Neural progenitor cell (in vitro differentiated cells): ENCODE measurements around the gene GRIK5. TPM values are rescaled to one million over a fixed set of nuclear protein-coding genes. Genes with fewer than 3 reads are reported as not detected.

Experiments
- DNase-seq: peaks from one replicate; pipeline ENCODE4 v3.0.0-alpha.2; 2016; ENCODE audit warnings: low spot score
- H2AFZ ChIP-seq: fragments of 200-600 bp; sonication (generic); replicated peaks from 2 replicates; pipeline ENCODE4 v1.6.1; 2016; ENCODE audit warnings: antibody characterized with exemption
- H3F3A ChIP-seq: fragments of 200-600 bp; sonication (generic); 2 replicates; pipeline ENCODE4 v1.6.1; 2016; ENCODE audit warnings: antibody characterized with exemption, low read depth
- H3K27ac ChIP-seq: fragments of 200-600 bp; sonication (generic); 2 replicates; pipeline ENCODE4 v1.5.1; 2016; ENCODE audit warnings: mild to moderate bottlenecking
- H3K27me3 ChIP-seq: fragments of 200-600 bp; sonication (generic); 2 replicates; pipeline ENCODE4 v1.6.1; 2016; ENCODE audit warnings: mild to moderate bottlenecking, moderate library complexity
- H3K36me3 ChIP-seq: fragments of 200-600 bp; sonication (generic); 2 replicates; pipeline ENCODE4 v1.5.1; 2016
- H3K4me1 ChIP-seq: fragments of 200-600 bp; sonication (generic); 2 replicates; pipeline ENCODE4 v1.6.1; 2016; ENCODE audit warnings: mixed run types
- H3K4me2 ChIP-seq: fragments of 200-600 bp; sonication (generic); 2 replicates; pipeline ENCODE4 v1.6.1; 2016
- H3K4me3 ChIP-seq: fragments of 200-600 bp; sonication (generic); 2 replicates; pipeline ENCODE4 v1.5.1; 2016
- H3K79me2 ChIP-seq: fragments of 200-600 bp; sonication (generic); 2 replicates; pipeline ENCODE4 v1.6.1; 2016; ENCODE audit warnings: low read depth
- H3K9ac ChIP-seq: fragments of 200-600 bp; sonication (generic); 2 replicates; pipeline ENCODE4 v1.6.1; 2016
- H3K9me3 ChIP-seq: fragments of 200-600 bp; sonication (generic); 2 replicates; pipeline ENCODE4 v1.5.1; 2016; ENCODE audit warnings: low read depth
- H4K20me1 ChIP-seq: fragments of 200-600 bp; sonication (generic); 2 replicates; pipeline ENCODE4 v1.6.1; 2016; ENCODE audit warnings: low read depth
- H3K27ac Mint-ChIP-seq: 3 replicates; pipeline ENCODE4 v1.8.0; 2021; ENCODE audit warnings: mixed read lengths
- H3K27me3 Mint-ChIP-seq: 2 replicates; pipeline ENCODE4 v1.8.0; 2022; ENCODE audit warnings: low read depth, mild to moderate bottlenecking, inconsistent platforms, moderate library complexity, mixed read lengths; ENCODE audit not compliant: insufficient read depth
- H3K36me3 Mint-ChIP-seq: 3 replicates; pipeline ENCODE4 v1.8.0; 2021; ENCODE audit warnings: mixed read lengths
- H3K4me1 Mint-ChIP-seq: 3 replicates; pipeline ENCODE4 v1.8.0; 2021; ENCODE audit warnings: mixed read lengths
- H3K4me3 Mint-ChIP-seq: 3 replicates; pipeline ENCODE4 v1.8.0; 2021; ENCODE audit warnings: mild to moderate bottlenecking, moderate library complexity, mixed read lengths
- H3K9me3 Mint-ChIP-seq: 3 replicates; pipeline ENCODE4 v1.8.0; 2020; ENCODE audit warnings: mixed read lengths
- CTCF ChIP-seq: fragments of 200-600 bp; sonication (generic); IDR thresholded peaks from 2 replicates; pipeline ENCODE4 v1.5.1; 2017; ENCODE audit warnings: antibody characterized with exemption, mild to moderate bottlenecking
- EZH2 ChIP-seq: fragments of 200-600 bp; sonication (generic); IDR thresholded peaks from 2 replicates; pipeline ENCODE4 v1.6.1; 2017; ENCODE audit warnings: antibody characterized with exemption, mild to moderate bottlenecking, moderate library complexity
- EZH2phosphoT487 ChIP-seq: fragments of 200-600 bp; sonication (generic); IDR thresholded peaks from 2 replicates; pipeline ENCODE4 v1.6.1; 2017; ENCODE audit warnings: antibody characterized with exemption
- total RNA-seq: library from RNA; depleted of rRNA; stranded (reverse); fragments of >200 nt; gene quantifications from 2 replicates; pipeline ENCODE4 v1.2.3, GENCODE V29; 2015; ENCODE audit warnings: low replicate concordance

GRIK5 gene
- total RNA-seq, 1 donor from 2014 or later: 5.8 TPM

- peak; percentile 94 for DNase-seq
- Histone ChIP-seq H2AFZ (peak overlapping the region; percentile 73), H3K4me3 (peak overlapping the region; percentile 92), H3K27ac (no peak overlapping the region), H3K9me3 (no peaks in the 10 kb centered on the region), H3K27me3 (no peaks in the 10 kb centered on the region), H3K9ac (peak overlapping the region; percentile 44), H4K20me1 (peaks cover 10% of the 10 kb centered on the region), H3F3A (peaks cover 16% of the 10 kb centered on the region), H3K4me2 (peak overlapping the region; percentile 89), H3K36me3 (no peaks in the 10 kb centered on the region), H3K79me2 (no peaks in the 10 kb centered on the region), H3K4me1 (peaks cover 5% of the 10 kb centered on the region)
- H3K9me3 Mint-ChIP-seq: no peaks in the 10 kb centered on the region
- no peak for TF ChIP-seq EZH2
- no peak for TF ChIP-seq EZH2phosphoT487
- TF ChIP-seq CTCF: no peak
- peaks cover 13% of the 10 kb centered on the region for H3K4me1 Mint-ChIP-seq
- H3K4me3 Mint-ChIP-seq: peak overlapping the region; percentile 93
- no peak overlapping the region for H3K27ac Mint-ChIP-seq
- peaks cover 6% of the 10 kb centered on the region for H3K27me3 Mint-ChIP-seq
- H3K36me3 Mint-ChIP-seq: no peaks in the 10 kb centered on the region
These were observed 111.5 kb downstream of the GRIK5 start for GRCh38 chr19:41958367-41959055.

DNA sequence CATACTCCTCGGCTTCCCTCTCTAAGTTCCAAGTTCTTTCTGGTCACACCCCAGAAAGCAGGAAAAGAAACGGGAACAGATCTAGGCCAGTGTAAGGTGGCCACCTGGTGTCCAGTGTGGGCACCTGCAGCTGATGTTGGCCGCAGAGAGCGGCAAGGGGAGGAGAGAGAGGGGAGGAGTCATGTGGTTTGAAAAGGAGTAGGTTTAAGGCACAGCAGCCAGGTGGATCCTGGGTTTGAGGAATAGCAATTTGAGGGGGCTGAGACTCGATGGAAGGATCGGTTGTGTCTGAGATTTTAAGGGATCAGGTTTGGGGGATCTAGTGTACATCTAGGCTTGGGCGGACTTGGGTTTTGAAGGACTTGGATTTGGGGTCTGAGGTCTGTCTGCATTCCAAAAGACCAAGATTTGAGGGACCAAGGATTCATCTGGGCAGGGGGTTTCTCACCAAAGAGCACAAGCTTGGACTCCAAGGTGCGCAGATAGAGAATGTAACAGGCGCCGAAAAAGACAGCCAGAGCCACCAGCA, 112.1 kb downstream of the GRIK5 start:
- Histone ChIP-seq H3K27me3 (no peaks in the 10 kb centered on the region), H3K36me3 (no peaks in the 10 kb centered on the region), H2AFZ (peak overlapping the region; percentile 73), H3F3A (peaks cover 16% of the 10 kb centered on the region), H4K20me1 (peaks cover 10% of the 10 kb centered on the region), H3K4me2 (peak overlapping the region; percentile 89), H3K4me3 (peak overlapping the region; percentile 92), H3K79me2 (no peaks in the 10 kb centered on the region), H3K9ac (no peak overlapping the region), H3K4me1 (peaks cover 5% of the 10 kb centered on the region), H3K9me3 (no peaks in the 10 kb centered on the region), H3K27ac (no peak overlapping the region)
- peak; percentile 92 for DNase-seq
- Mint-ChIP-seq H3K27me3 (peaks cover 6% of the 10 kb centered on the region), H3K4me3 (peak overlapping the region; percentile 93), H3K4me1 (peaks cover 13% of the 10 kb centered on the region), H3K9me3 (no peaks in the 10 kb centered on the region), H3K27ac (no peak overlapping the region), H3K36me3 (no peaks in the 10 kb centered on the region)
- TF ChIP-seq EZH2 (no peak), CTCF (peak; percentile 89)

DNA sequence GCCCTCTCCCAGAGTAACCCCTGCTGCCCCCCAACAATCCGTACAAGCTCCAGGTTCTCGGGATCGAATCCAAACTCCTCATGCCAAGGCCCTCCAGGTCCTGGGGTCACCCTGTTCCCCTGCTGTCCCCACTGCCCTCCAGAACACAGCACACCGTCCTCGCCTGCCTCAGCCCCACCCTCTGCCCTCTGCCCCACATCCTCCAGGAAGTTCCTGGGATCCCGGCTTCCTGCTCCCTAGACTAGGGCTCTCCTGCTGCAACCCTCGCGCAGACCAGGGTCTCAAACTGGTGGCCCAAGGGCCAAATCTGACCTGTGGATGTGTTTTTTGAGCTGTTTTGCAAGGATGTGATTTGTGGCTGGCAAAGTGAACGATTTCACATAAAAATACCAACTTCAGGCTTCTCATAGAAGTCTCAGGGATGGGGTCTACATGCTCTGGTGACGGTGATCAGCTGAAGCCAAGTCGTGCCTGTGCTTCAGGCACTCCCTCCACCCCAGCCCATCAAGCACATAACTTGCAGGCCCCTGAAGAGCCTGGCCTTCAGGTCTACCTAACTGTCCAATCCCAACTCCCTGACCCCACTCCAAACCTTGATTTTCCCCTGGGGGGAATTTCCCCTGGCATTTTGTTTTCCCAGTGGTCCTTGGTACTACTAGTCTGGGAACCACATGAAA, 112.7 kb downstream of the GRIK5 start:
- H3K9me3 Mint-ChIP-seq: no peaks in the 10 kb centered on the region
- H3K36me3 Mint-ChIP-seq: no peaks in the 10 kb centered on the region
- no peak overlapping the region for H3K9ac ChIP-seq
- H3K27ac ChIP-seq: no peak overlapping the region
- H3K36me3 ChIP-seq: no peaks in the 10 kb centered on the region
- peak overlapping the region; percentile 93 for H3K4me3 Mint-ChIP-seq
- no peaks in the 10 kb centered on the region for H3K79me2 ChIP-seq
- no peak overlapping the region for H3K4me2 ChIP-seq
- peaks cover 5% of the 10 kb centered on the region for H3K4me1 ChIP-seq
- H3K27me3 ChIP-seq: no peaks in the 10 kb centered on the region
- H3K27ac Mint-ChIP-seq: no peak overlapping the region
- H4K20me1 ChIP-seq: peaks cover 10% of the 10 kb centered on the region
- TF ChIP-seq CTCF (no peak), EZH2phosphoT487 (no peak), EZH2 (no peak)
- no peak overlapping the region for H3K4me3 ChIP-seq
- H2AFZ ChIP-seq: no peak overlapping the region
- peaks cover 13% of the 10 kb centered on the region for H3K4me1 Mint-ChIP-seq
- peaks cover 16% of the 10 kb centered on the region for H3F3A ChIP-seq
- DNase-seq: no peak
- peaks cover 6% of the 10 kb centered on the region for H3K27me3 Mint-ChIP-seq
- no peaks in the 10 kb centered on the region for H3K9me3 ChIP-seq
